Gastroesophageal sphincter (tissue), 3 donors: ENCODE data around the gene AKAP17A.

Source experiments
- POLR2AphosphoS5 ChIP-seq: sonication (generic); formaldehyde crosslinking; IDR thresholded peaks from one replicate; pipeline ENCODE4 v1.6.1; 2017; ENCODE audit warnings: antibody characterized with exemption
- TF ChIP-seq, protein P1 (sequence below), 4 experiments: fragments of 200-600 bp in 2 of 4; fragments of 450-650 bp in 2 of 4; sonication (generic) in 1 of 4; IDR thresholded peaks; one replicate each; pipeline ENCODE4 v1.5.1; 2017 to 2019; ENCODE audit warnings: antibody characterized with exemption in 4 of 4, mild to moderate bottlenecking in 2 of 4, moderate library complexity in 2 of 4

DNA sequence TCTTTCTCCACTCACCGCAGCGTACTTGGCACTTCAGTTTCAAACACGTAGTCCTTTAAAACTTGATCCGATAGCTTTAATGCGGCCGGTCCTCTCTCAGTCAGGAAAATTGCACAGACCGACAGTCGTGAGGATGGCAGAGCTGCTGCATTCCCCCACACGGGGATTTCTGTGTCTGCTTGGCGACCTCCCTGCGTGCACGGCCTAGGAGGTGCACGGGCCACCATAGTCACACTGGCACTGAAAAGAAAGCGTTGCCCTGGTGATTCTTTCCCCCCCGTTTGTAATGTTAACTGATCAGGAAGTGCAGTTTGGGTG lies 10.3 kb downstream of the AKAP17A start:
- TF ChIP-seq, protein P1, sequence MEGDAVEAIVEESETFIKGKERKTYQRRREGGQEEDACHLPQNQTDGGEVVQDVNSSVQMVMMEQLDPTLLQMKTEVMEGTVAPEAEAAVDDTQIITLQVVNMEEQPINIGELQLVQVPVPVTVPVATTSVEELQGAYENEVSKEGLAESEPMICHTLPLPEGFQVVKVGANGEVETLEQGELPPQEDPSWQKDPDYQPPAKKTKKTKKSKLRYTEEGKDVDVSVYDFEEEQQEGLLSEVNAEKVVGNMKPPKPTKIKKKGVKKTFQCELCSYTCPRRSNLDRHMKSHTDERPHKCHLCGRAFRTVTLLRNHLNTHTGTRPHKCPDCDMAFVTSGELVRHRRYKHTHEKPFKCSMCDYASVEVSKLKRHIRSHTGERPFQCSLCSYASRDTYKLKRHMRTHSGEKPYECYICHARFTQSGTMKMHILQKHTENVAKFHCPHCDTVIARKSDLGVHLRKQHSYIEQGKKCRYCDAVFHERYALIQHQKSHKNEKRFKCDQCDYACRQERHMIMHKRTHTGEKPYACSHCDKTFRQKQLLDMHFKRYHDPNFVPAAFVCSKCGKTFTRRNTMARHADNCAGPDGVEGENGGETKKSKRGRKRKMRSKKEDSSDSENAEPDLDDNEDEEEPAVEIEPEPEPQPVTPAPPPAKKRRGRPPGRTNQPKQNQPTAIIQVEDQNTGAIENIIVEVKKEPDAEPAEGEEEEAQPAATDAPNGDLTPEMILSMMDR (IDR thresholded peaks at IDR 0.05): no peak
- no peak for TF ChIP-seq POLR2AphosphoS5
